Caco-2 (cell line): ENCODE data around the gene PPP1R8. TPM values are rescaled to one million over a fixed set of nuclear protein-coding genes. Genes with fewer than 3 reads are reported as not detected.

ENCODE experiments used
- BruUV-seq: library from RNA; stranded (reverse); fragments of 400-500 nt; replicated peaks from 2 replicates; lab custom pipeline; 2021; lab: Mats Ljungman, UMichigan
- CTCF ChIA-PET: fragments of 300-600 bp; sonication (Branson Sonifier 250); formaldehyde crosslinking; loops from one replicate; lab custom pipeline; 2022; ENCODE audit warnings: antibody characterized with exemption; lab: Charles Lee
- POLR2A ChIA-PET: fragments of 300-600 bp; sonication (Branson Sonifier 250); formaldehyde crosslinking; loops from one replicate; lab custom pipeline; 2022; ENCODE audit warnings: antibody characterized with exemption; lab: Charles Lee
- DNase-seq, 2 experiments: peaks; one replicate each; pipeline versions ENCODE4 v3.0.0 to v3.0.0-alpha.2; 2020 to 2022
- H3K27me3 ChIP-seq: replicated peaks from 2 replicates; pipeline ENCODE4 v1.6.0; 2011; ENCODE audit warnings: low read length; ENCODE audit not compliant: control insufficient read depth, insufficient read depth
- H3K36me3 ChIP-seq: 2 replicates; pipeline ENCODE4 v1.5.1; 2011; ENCODE audit warnings: low read length; ENCODE audit not compliant: control insufficient read depth, insufficient read depth
- H3K4me1 ChIP-seq: fragments of 250-450 bp; sonication (Bioruptor Pico); 2 replicates; pipeline ENCODE4 v1.5.1; 2020; ENCODE audit warnings: mild to moderate bottlenecking
- H3K4me3 ChIP-seq: 2 replicates; pipeline ENCODE4 v1.5.1; 2011; ENCODE audit warnings: low read depth, mild to moderate bottlenecking, control low read depth, low read length
- H3K9me3 ChIP-seq: fragments of 250-450 bp; sonication (Bioruptor Pico); 2 replicates; pipeline ENCODE4 v1.5.1; 2020; ENCODE audit warnings: mild to moderate bottlenecking, moderate library complexity
- H3K27ac Mint-ChIP-seq: one replicate; pipeline ENCODE4 v1.8.0; 2022; ENCODE audit warnings: mixed read lengths; ENCODE audit not compliant: unreplicated experiment
- H3K27me3 Mint-ChIP-seq: one replicate; pipeline ENCODE4 v1.8.0; 2022; ENCODE audit warnings: mixed read lengths; ENCODE audit not compliant: insufficient read depth, unreplicated experiment
- H3K36me3 Mint-ChIP-seq: one replicate; pipeline ENCODE4 v1.8.0; 2022; ENCODE audit warnings: mild to moderate bottlenecking, mixed read lengths; ENCODE audit not compliant: insufficient read depth, unreplicated experiment
- H3K4me1 Mint-ChIP-seq: one replicate; pipeline ENCODE4 v1.8.0; 2022; ENCODE audit warnings: low read depth, mixed read lengths; ENCODE audit not compliant: unreplicated experiment
- H3K4me3 Mint-ChIP-seq: one replicate; pipeline ENCODE4 v1.8.0; 2022; ENCODE audit warnings: mild to moderate bottlenecking, moderate library complexity, mixed read lengths; ENCODE audit not compliant: unreplicated experiment
- H3K9me3 Mint-ChIP-seq: one replicate; pipeline ENCODE4 v1.8.0; 2022; ENCODE audit warnings: mixed read lengths; ENCODE audit not compliant: unreplicated experiment
- intact Hi-C: fragments of 100-400 bp; cut with micrococcal nuclease; formaldehyde crosslinking; loops from one replicate; pipeline ENCODE4 v1.10.0; 2022; ENCODE audit not compliant: unreplicated experiment
- total RNA-seq: library from RNA; stranded (reverse); gene quantifications from 2 replicates; pipeline ENCODE4 v1.2.3, GENCODE V29; 2022
- TF ChIP-seq, protein P1 (sequence below), 2 experiments: fragments of 200-600 bp in 1 of 2; IDR thresholded peaks; 1 replicate in 1 of 2; 2 replicates in 1 of 2; pipeline versions ENCODE4 v1.5.1 to v1.8.0; 2011 to 2022; ENCODE audit warnings: antibody characterized with exemption in 1 of 2, control low read depth in 1 of 2, inconsistent platforms in 1 of 2, low read depth in 1 of 2, low read length in 1 of 2, mild to moderate bottlenecking in 1 of 2, moderate library complexity in 1 of 2; ENCODE audit not compliant: insufficient read depth in 1 of 2, severe bottlenecking in 1 of 2, unreplicated experiment in 1 of 2

PPP1R8 gene
- total RNA-seq, 1 experiment from 2014 or later, result 37.2 TPM

DNA sequence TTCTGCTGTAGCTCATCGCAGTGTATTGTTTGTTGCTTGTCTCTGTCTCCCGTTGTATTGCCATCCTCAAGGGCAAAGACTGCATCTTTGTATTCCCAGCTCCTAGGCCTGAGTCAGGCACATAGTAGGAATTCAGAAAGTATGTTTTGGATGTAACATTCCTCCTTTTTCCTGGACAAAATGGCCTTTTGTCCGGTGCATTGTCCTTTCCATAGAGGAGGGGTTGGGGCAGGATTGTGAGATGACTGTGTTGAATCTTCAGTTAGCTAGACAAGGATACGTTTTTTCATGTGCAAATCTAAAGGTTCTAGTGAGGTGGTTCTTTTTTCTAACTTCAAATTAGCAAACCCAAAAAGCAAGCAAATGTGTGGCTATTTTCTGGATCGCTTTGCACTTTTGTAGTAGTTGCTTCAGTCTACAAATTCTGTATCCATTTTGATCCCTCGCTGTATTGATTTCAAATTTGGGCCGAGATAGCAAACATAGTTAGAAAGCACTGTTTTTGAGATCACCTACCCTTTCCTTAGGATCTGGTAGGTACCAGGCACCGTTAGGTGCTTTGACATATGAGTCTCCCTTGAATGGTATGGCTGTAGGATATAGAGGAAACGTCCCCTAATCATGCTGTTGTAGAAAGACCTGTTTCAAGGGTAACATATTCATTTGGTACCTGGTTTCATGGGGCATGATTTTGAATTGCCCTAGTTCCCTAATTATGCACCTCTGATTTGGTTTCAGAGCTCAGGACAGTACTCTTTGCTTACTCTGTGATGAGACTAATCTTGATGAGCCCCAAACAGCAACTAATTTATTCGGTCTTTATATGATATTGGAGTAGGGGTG is 1.2 kb downstream of the PPP1R8 start:
- H3K9me3 Mint-ChIP-seq, result no peaks in the 10 kb centered on the region
- TF ChIP-seq, protein P1, sequence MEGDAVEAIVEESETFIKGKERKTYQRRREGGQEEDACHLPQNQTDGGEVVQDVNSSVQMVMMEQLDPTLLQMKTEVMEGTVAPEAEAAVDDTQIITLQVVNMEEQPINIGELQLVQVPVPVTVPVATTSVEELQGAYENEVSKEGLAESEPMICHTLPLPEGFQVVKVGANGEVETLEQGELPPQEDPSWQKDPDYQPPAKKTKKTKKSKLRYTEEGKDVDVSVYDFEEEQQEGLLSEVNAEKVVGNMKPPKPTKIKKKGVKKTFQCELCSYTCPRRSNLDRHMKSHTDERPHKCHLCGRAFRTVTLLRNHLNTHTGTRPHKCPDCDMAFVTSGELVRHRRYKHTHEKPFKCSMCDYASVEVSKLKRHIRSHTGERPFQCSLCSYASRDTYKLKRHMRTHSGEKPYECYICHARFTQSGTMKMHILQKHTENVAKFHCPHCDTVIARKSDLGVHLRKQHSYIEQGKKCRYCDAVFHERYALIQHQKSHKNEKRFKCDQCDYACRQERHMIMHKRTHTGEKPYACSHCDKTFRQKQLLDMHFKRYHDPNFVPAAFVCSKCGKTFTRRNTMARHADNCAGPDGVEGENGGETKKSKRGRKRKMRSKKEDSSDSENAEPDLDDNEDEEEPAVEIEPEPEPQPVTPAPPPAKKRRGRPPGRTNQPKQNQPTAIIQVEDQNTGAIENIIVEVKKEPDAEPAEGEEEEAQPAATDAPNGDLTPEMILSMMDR (IDR thresholded peaks at IDR 0.05; ENCODE audit: insufficient read depth in 1 of 2, low read depth in 1 of 2, low read length in 1 of 2, severe bottlenecking in 1 of 2, unreplicated experiment in 1 of 2), result no peak
- H3K36me3 Mint-ChIP-seq, result peaks cover 16% of the 10 kb centered on the region
- peak overlapping the region; percentile 91 for H3K4me3 ChIP-seq
- no peaks in the 10 kb centered on the region; the same call in 1 of the 2 replicates for H3K36me3 ChIP-seq
- H3K4me1 Mint-ChIP-seq, result peaks cover 10% of the 10 kb centered on the region
- H3K27ac Mint-ChIP-seq, result peak overlapping the region; percentile 93
- DNase-seq, result no peak
- no TSS peak for BruUV-seq
- ChIA-PET POLR2A (interaction anchor here (0.6 kb wide), 1 partner anchor 1190 kb away, joined by 5 read pairs; no protein-coding TSS in a partner anchor), CTCF (no interaction called here)
- peaks cover 6% of the 10 kb centered on the region; the same call in 1 of the 2 replicates for H3K4me1 ChIP-seq
- no peaks in the 10 kb centered on the region for H3K27me3 ChIP-seq
- H3K27me3 Mint-ChIP-seq, result no peaks in the 10 kb centered on the region
- intact Hi-C loops, result no loop called here
- no peaks in the 10 kb centered on the region for H3K9me3 ChIP-seq
- H3K4me3 Mint-ChIP-seq, result peak overlapping the region; percentile 83

DNA sequence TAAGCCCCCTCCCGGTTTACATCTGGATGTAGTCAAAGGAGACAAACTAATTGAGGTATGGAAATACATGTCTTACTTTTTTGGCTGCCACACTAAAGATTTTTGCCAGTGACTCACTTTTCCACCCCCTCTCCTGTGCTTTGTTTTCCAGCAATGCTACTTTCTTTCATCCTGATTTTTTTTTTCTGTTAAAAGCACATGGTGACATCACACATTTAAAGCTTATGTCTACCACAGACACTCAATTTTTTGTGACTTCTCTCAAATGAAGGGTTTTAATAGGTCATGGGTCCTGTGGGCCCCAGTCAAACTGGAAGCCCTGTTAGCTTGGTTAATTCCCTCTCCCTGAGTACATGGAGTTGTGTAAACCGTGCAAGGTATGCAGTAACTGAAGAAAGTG is 2.2 kb downstream of the PPP1R8 start:
- no peak overlapping the region for H3K4me3 ChIP-seq
- intact Hi-C loops, result no loop called here
- peaks cover 6% of the 10 kb centered on the region; the same call in 1 of the 2 replicates for H3K4me1 ChIP-seq
- H3K27ac Mint-ChIP-seq, result no peak overlapping the region
- TF ChIP-seq, protein P1 (IDR thresholded peaks at IDR 0.05; ENCODE audit: insufficient read depth in 1 of 2, low read depth in 1 of 2, low read length in 1 of 2, severe bottlenecking in 1 of 2, unreplicated experiment in 1 of 2), result no peak
- no peaks in the 10 kb centered on the region for H3K9me3 Mint-ChIP-seq
- H3K36me3 Mint-ChIP-seq, result peaks cover 22% of the 10 kb centered on the region
- no peak overlapping the region for H3K4me3 Mint-ChIP-seq
- no TSS peak for BruUV-seq
- no peak for DNase-seq
- POLR2A ChIA-PET, result interaction anchor here (1.1 kb wide), 1 partner anchor 16 kb away, joined by 3 read pairs; no protein-coding TSS in a partner anchor
- CTCF ChIA-PET, result no interaction called here
- H3K36me3 ChIP-seq, result no peaks in the 10 kb centered on the region; the same call in 1 of the 2 replicates
- H3K4me1 Mint-ChIP-seq, result peaks cover 10% of the 10 kb centered on the region
- H3K27me3 ChIP-seq, result no peaks in the 10 kb centered on the region
- H3K9me3 ChIP-seq, result no peaks in the 10 kb centered on the region
- no peaks in the 10 kb centered on the region for H3K27me3 Mint-ChIP-seq

DNA sequence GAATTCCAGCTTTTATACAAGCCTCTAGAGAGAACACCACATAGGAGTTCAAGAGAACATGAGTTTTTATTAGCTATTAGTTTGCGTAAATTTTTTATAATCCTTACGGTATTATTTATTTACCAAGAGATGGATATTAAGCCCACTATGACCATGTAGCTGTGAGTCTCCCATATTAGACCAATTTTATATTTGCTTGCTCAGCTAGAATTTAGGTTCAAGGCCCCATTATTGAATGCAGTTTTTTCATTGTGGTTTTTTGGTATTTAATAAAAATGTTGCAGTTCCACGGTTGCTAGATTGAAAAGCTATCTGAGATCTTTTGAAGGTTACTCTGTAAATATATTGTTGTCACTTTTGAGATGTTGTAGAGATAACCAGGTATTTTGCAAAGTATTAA is 2.9 kb downstream of the PPP1R8 start:
- no peak overlapping the region for H3K27ac Mint-ChIP-seq
- peaks cover 6% of the 10 kb centered on the region; the same call in 1 of the 2 replicates for H3K4me1 ChIP-seq
- H3K9me3 Mint-ChIP-seq, result no peaks in the 10 kb centered on the region
- peaks cover 22% of the 10 kb centered on the region for H3K36me3 Mint-ChIP-seq
- no peaks in the 10 kb centered on the region for H3K27me3 ChIP-seq
- intact Hi-C loops, result no loop called here
- peaks cover 10% of the 10 kb centered on the region for H3K4me1 Mint-ChIP-seq
- POLR2A ChIA-PET, result interaction anchor here (1.1 kb wide), 1 partner anchor 16 kb away, joined by 3 read pairs; no protein-coding TSS in a partner anchor
- CTCF ChIA-PET, result no interaction called here
- H3K9me3 ChIP-seq, result no peaks in the 10 kb centered on the region
- H3K27me3 Mint-ChIP-seq, result no peaks in the 10 kb centered on the region
- no peak overlapping the region for H3K4me3 ChIP-seq
- DNase-seq, result no peak
- H3K4me3 Mint-ChIP-seq, result no peak overlapping the region
- H3K36me3 ChIP-seq, result no peaks in the 10 kb centered on the region; the same call in 1 of the 2 replicates
- TF ChIP-seq, protein P1 (IDR thresholded peaks at IDR 0.05; ENCODE audit: insufficient read depth in 1 of 2, low read depth in 1 of 2, low read length in 1 of 2, severe bottlenecking in 1 of 2, unreplicated experiment in 1 of 2), result no peak
- no TSS peak for BruUV-seq
